Body of pancreas (tissue), 4 donors: ENCODE measurements around the gene BTNL9.

Source experiments
- CTCF ChIP-seq, 7 experiments: fragments of 450-650 bp in 4 of 7; fragments of 200-600 bp in 3 of 7; sonication (generic) in 3 of 7; IDR thresholded peaks; one replicate each; pipeline ENCODE4 v1.5.1; 2016 to 2019; ENCODE audit warnings: antibody characterized with exemption in 7 of 7
- POLR2A ChIP-seq, 3 donors: fragments of 450-650 bp; IDR thresholded peaks; one replicate each; pipeline ENCODE4 v1.6.1; 2016; ENCODE audit warnings: antibody characterized with exemption in 3 of 3, mild to moderate bottlenecking in 2 of 3

- TF ChIP-seq CTCF (IDR thresholded peaks at IDR 0.05) (no peak), POLR2A (IDR thresholded peaks at IDR 0.05) (no peak)
These were observed 18.8 kb downstream of the BTNL9 start for GRCh38 chr5:181058786-181059296.
